GM18951 (cell line): ENCODE measurements around the gene FAM131C.

Experiments
- POLR2A ChIP-seq: IDR thresholded peaks from 4 replicates; pipeline ENCODE4 v1.6.1; 2011; ENCODE audit warnings: mild to moderate bottlenecking; ENCODE audit not compliant: insufficient read length, insufficient read depth; ENCODE audit errors: extremely low read depth
- in situ Hi-C: fragments of 300-500 bp; cut with MboI; formaldehyde crosslinking; loops from one replicate; pipeline ENCODE4 v1.12.0; 2022; ENCODE audit warnings: low sequenced_read_pairs, mixed read lengths, inconsistent platforms; ENCODE audit not compliant: unreplicated experiment

The FAM131C gene

GRCh38 chr1:16073490-16074119 lies at the start of gene FAM131C:
TSS of gene FAM131C (minus strand) at chr1:16073651. CDS start at chr1:16073442, 209 bp downstream.
- no peak for TF ChIP-seq POLR2A
- in situ Hi-C loops: loop anchor here (10.0 kb wide), 1 partner anchor 111 kb away; no protein-coding TSS in a partner anchor

- no peak for TF ChIP-seq POLR2A
- in situ Hi-C loops: no loop called here
These were observed 49.5 kb upstream of the FAM131C start for GRCh38 chr1:16122916-16123315.

- in situ Hi-C loops: no loop called here
- TF ChIP-seq POLR2A: no peak
These were observed 49.0 kb upstream of the FAM131C start for GRCh38 chr1:16122350-16122881.

- TF ChIP-seq POLR2A: no peak
- in situ Hi-C loops: no loop called here
These were observed 47.5 kb upstream of the FAM131C start for GRCh38 chr1:16120940-16121410.

GRCh38 chr1:16120407-16120806 lies 47.0 kb upstream of the FAM131C start:
- no peak for TF ChIP-seq POLR2A
- in situ Hi-C loops: no loop called here

- in situ Hi-C loops: no loop called here
- no peak for TF ChIP-seq POLR2A
These were observed 46.5 kb upstream of the FAM131C start for GRCh38 chr1:16119926-16120325.

GRCh38 chr1:16119504-16119903 lies 46.1 kb upstream of the FAM131C start:
- in situ Hi-C loops: no loop called here
- no peak for TF ChIP-seq POLR2A

- TF ChIP-seq POLR2A: no peak
These were observed 45.3 kb upstream of the FAM131C start for GRCh38 chr1:16118706-16119105.

GRCh38 chr1:16117936-16118335 lies 44.5 kb upstream of the FAM131C start:
- in situ Hi-C loops: no loop called here

More at GRCh38 chr1:16118706-16119105, 45.3 kb upstream of the FAM131C start:
- in situ Hi-C loops: no loop called here

GRCh38 chr1:16117369-16117768 lies 43.9 kb upstream of the FAM131C start:
- no peak for TF ChIP-seq POLR2A
- in situ Hi-C loops: no loop called here

More at GRCh38 chr1:16117936-16118335, 44.5 kb upstream of the FAM131C start:
- TF ChIP-seq POLR2A: no peak

- no peak for TF ChIP-seq POLR2A
- in situ Hi-C loops: no loop called here
These were observed 43.2 kb upstream of the FAM131C start for GRCh38 chr1:16116625-16117024.

- in situ Hi-C loops: no loop called here
- TF ChIP-seq POLR2A: no peak
These were observed 42.6 kb upstream of the FAM131C start for GRCh38 chr1:16116002-16116401.

- in situ Hi-C loops: no loop called here
- TF ChIP-seq POLR2A: no peak
These were observed 42.1 kb upstream of the FAM131C start for GRCh38 chr1:16115468-16115983.
